GM19023 (cell line): Measurements from ENCODE around the gene FBXL5.
"Not testable (repeated sequence)": the region's sequence is repeated elsewhere in the genome, so short reads cannot be mapped to it uniquely, and the experiment has no call there.

Source experiments
- ATAC-seq: cut with Tn5 transposase; IDR thresholded peaks from one replicate; pipeline ENCODE4 v1.9.1; 2021; ENCODE audit warnings: mild to moderate bottlenecking, moderate library complexity; ENCODE audit not compliant: unreplicated experiment

Gene FBXL5

GRCh38 chr4:15652841-15653240 is 2.3 kb downstream of the FBXL5 start:
- no peak for ATAC-seq

DNA sequence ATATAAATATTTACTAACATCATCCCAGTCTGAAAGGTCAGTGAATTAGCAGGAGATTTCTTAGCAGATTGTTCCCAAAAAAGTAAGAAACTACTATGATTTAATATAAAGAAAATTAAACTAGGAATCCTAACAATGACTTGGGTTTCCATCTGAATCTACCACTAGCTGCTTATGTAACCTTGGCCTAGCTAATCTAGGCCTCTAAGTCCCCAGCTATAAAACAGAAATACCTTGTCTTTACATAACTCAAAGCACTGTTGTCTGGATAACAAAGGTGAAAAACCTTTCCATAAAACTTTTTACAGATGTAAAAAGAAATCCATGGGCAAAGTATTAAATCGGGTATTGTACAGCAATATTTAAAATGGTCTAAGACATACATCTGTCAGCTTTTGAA is 3.0 kb downstream of the FBXL5 start:
- ATAC-seq: no peak

GRCh38 chr4:15651676-15652075 is 3.5 kb downstream of the FBXL5 start:
- ATAC-seq: no peak

DNA sequence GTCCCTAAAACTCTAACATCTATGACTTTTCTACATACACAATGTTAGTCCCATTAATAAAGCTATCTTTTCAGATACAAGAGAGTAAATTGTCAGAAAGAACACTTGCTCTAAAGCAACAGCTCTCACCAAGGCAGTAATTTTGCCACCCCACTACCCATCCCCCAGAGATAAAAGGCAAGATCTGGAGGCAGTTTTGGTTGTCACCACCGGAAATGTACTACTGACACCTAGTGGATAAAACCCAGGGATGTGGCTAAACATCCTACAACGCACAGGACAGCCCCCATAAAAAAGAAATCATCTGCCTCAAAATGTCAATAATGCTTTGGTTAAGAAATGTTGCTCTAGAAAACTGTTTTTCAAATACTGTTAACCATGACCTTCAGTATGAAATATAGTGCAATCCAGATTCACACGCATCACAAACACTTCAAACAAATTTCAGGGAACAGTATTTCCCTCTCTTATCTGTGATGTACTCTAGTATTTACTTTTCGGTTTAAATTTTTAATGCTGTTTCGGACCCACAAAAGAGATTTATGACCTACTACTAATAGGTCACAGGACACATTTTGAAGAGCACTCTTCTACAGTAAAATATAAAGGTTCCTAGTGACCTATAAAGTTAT is 5.1 kb downstream of the FBXL5 start:
- ATAC-seq: peak; percentile 38

- no peak for ATAC-seq
These were observed 6.6 kb downstream of the FBXL5 start for GRCh38 chr4:15648600-15648999.

- ATAC-seq: no peak
These were observed 16.7 kb downstream of the FBXL5 start for GRCh38 chr4:15638418-15638817.

DNA sequence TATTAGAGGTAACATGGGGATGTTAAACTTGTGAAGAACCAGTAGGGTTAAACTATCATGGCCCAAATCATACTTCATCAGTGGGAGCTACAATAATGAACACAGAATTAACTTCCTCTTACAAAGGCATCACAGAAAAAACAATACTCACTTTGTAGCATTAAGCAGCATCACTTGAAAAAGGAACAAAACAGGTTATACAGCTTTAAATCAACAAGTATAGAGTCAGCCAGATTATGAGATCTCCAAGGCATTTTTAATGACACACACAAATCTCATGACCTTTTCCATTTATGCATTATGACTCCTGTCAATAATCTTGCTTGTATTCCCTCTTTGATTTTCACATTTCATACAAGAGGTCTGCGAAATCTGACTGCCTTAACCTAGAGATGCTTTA is 18.3 kb downstream of the FBXL5 start:
- ATAC-seq: no peak

GRCh38 chr4:15617407-15617806 is 37.8 kb downstream of the FBXL5 start:
- ATAC-seq: not testable (repeated sequence)

DNA sequence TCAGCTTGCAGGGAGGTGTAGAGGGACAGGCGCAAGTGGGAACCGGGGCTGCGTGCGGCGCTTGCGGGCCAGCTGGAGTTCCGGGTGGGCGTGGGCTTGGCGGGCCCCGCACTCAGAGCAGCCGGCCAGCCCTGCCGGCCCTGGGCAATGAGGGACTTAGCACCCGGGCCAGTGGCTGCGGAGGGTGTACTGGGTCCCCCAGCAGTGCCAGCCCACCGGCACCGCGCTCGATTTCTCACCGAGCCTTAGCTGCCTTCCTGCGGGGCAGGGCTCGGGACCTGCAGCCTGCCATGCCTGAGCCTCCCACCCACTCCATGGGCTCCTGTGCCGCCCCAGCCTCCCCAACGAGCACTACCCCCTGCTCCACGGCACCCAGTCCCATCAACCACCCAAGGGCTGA is 40.3 kb downstream of the FBXL5 start:
- ATAC-seq: not testable (repeated sequence)

GRCh38 chr4:15612136-15612535 is 43.0 kb downstream of the FBXL5 start:
- no peak for ATAC-seq

GRCh38 chr4:15610855-15611254 is 44.3 kb downstream of the FBXL5 start:
- ATAC-seq: no peak

DNA sequence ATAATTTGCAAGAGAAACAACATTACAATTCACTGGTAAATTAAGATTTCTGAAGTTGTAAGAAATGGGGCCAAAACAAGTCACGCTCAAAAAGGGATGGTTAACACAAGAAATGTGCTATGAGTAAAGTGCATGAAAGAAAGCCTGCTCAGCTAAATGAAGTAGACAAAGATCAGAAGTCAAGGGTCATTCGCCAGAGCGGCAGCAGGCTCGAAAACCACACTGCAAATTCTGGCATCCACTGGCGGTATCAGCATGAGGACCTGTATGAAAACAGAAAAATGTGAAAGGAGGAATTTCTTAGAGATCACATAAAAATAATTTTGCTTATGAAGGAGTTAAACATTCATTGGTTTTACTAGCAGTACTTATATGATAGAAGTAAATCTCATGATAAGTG is 49.6 kb downstream of the FBXL5 start:
- no peak for ATAC-seq

GRCh38 chr4:15601862-15602261 is 53.3 kb downstream of the FBXL5 start:
- ATAC-seq: no peak

- ATAC-seq: no peak
These were observed 55.0 kb downstream of the FBXL5 start for GRCh38 chr4:15600176-15600575.

GRCh38 chr4:15598644-15599043 is 56.5 kb downstream of the FBXL5 start:
- no peak for ATAC-seq

DNA sequence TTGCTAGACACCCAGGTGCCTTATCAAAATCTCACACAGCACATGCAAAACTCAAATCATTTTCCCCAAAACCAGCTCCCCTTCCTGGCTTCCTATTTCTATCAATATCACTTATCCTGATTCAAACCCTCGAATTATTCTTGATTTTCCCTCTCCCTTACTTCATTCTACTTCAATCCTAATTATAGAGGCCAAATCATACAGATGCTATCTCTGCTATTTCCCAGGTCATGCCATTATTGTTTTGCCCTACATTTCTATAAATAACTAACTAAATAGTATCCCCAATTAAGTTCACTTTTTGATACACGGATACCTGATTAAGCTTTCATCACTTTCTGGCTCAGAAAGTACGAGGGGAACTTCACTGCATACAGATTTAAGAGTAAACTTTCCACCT is 62.4 kb downstream of the FBXL5 start:
- no peak for ATAC-seq

DNA sequence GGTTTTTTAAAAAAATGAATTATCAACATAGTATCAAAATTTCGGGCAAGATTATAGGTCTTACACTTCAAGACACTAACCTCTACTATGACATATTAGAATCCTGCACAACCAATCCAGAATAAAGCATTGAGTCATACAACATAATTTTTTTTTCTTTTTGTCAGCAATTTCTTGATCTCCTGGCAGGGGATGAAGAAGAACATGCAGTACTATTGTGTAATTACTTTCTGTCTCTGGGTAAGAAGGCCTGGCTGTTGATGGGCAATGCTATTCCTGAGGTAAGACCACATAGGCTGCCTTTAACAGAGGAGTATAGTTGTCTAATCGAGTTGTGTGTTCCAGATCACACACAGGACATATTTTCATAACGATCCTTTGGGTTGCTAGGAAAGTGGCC is 67.5 kb downstream of the FBXL5 start:
- no peak for ATAC-seq

- ATAC-seq: no peak
These were observed 69.1 kb downstream of the FBXL5 start for GRCh38 chr4:15586066-15586465.

GRCh38 chr4:15585331-15585730 is 69.8 kb downstream of the FBXL5 start:
- ATAC-seq: no peak

DNA sequence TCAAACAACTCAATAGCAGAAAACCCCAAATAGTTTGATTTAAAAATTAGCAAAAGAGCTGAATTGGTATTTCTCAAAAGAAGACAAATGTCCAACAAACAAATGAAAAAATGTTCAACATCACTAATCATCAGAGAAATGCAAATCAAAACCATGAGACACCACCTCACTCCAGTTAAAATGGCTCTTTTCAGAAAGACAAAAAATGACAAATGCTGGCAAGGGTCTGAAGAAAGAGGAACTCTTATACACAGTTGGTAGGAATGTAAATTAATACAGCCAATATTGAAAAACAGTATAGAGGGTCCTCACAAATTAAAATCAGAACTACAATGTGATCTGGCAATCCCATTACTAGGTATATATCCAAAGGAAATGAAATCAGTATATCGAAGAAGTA is 70.4 kb downstream of the FBXL5 start:
- no peak for ATAC-seq

DNA sequence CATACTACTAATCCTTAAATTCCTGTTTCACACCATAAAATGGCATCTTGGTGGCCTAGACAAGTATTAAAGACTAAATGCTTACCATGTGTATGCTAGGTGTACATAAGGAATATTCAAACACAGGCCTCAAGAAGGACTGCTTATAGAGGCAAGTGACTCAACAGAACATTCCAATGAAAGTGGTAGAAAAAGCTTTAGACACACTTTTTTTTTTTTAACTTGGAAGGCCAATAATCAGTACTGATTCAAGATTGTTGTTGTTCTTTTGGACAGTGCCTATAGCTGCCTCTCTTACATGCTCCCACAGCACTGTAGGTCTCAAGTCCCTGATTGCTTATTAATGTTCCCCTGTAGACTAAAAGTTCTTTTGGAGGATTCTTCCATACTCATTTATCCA is 77.6 kb downstream of the FBXL5 start:
- ATAC-seq: no peak

- ATAC-seq: no peak
These were observed 79.2 kb downstream of the FBXL5 start for GRCh38 chr4:15575966-15576365.

GRCh38 chr4:15569746-15570145 is 85.4 kb downstream of the FBXL5 start:
- no peak for ATAC-seq
